ENCODE measurements around the gene LHFPL4.

- TF ChIP-seq CTCF (IDR thresholded peaks at IDR 0.05), result no peak
- TF ChIP-seq POLR2A (IDR thresholded peaks at IDR 0.05), result no peak
- TF ChIP-seq POLR2AphosphoS5 (IDR thresholded peaks at IDR 0.05), result no peak
Observed at GRCh38 chr3:9450126-9450525, 103.5 kb downstream of the LHFPL4 start.

Measured in breast epithelium (tissue), 3 donors.